ENCODE measurements around the gene RPS27L.

DNA sequence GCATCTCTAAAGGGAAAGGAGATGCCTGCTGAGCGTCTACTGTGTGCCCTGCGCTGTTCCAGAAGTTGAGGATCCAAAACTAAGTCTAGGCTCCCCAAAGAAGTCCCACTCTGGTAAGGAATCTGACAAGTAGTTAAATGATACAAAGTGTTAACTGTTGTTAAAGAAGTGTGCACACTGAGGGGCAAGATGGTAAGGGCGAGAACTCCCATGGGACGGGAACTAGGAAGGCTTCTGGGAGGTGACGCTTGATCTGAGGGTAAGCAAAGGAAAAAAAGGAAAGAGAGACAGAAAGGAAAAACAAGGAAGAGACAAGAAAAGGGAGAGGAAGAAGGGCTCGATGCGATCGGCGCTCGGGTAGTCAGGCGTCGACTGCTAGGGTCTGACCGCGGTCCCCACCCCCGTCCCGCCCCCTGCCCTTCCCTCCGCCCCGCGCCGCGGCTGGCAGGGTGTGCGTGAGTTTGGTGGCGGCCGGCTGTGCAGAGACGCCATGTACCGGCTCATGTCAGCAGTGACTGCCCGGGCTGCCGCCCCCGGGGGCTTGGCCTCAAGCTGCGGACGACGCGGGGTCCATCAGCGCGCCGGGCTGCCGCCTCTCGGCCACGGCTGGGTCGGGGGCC is 35.8 kb downstream of the RPS27L start, which contains the start of gene LACTB:
- TF ChIP-seq ZNF274 (IDR thresholded peaks at IDR 0.05; ENCODE audit: low read depth, low read length) (no peak), YY1 (IDR thresholded peaks at IDR 0.05; ENCODE audit: insufficient read depth, insufficient read length) (no peak), SUZ12 (IDR thresholded peaks at IDR 0.05; ENCODE audit: extremely low read depth, insufficient read depth, insufficient read length) (no peak)

All from NT2/D1 (cell line).